Activated CD4-positive, alpha-beta T cell treated with anti-CD3 and anti-CD28 coated beads, Interleukin-2, Interleukin-4, amounts not matched to agents 100 ng/mL and 50 ng/mL, durations not matched to agents 16 hours and 8 hours (primary cell): Measurements from ENCODE around the gene P3H3.
"Not testable (repeated sequence)": the region's sequence is repeated elsewhere in the genome, so short reads cannot be mapped to it uniquely, and the experiment has no call there.

ENCODE experiments used
- DNase-seq: peaks from one replicate; pipeline ENCODE4 v3.0.0-alpha.2; 2020; ENCODE audit warnings: low spot score

The P3H3 gene

GRCh38 chr12:6845395-6845794 lies 17.2 kb downstream of the P3H3 start:
- no peak for DNase-seq

GRCh38 chr12:6846316-6846869 lies 18.2 kb downstream of the P3H3 start:
- no peak for DNase-seq

GRCh38 chr12:6847676-6848075 lies 19.5 kb downstream of the P3H3 start:
- DNase-seq: no peak

DNA sequence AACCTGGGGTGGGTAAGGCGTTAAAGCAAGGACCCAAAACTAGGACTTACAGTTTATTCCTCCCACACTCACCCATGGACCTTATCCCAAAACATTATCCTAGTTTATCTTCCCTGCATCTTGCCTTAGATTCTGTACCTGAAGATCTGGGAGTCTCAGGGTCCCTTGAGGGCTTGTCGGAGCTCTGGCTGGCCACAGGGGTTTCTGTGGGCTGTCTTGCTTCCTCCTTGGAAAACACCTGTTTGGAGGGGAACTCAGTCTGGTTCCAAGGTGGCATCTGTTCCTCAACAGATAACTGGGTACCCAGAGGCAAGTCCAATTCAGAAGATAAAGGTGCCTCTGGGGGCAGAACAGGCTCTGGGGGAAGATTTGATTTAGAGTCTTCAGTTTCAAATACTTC lies 21.2 kb downstream of the P3H3 start:
- DNase-seq: no peak

GRCh38 chr12:6849976-6850560 lies 21.9 kb downstream of the P3H3 start:
- DNase-seq: no peak

GRCh38 chr12:6850796-6851152 lies 22.6 kb downstream of the P3H3 start:
- no peak for DNase-seq

GRCh38 chr12:6851153-6851920 lies 23.1 kb downstream of the P3H3 start, which contains the start of gene CDCA3:
CDCA3 (minus strand) TSS chr12:6851286; CDS start chr12:6850952, 334 bp downstream.
- peak; percentile 98 for DNase-seq

GRCh38 chr12:6851921-6852650 lies 23.9 kb downstream of the P3H3 start, which contains the start of gene USP5:
USP5 (plus strand) TSS chr12:6852150; CDS start chr12:6852180, 30 bp downstream.
- peak; percentile 99 for DNase-seq

DNA sequence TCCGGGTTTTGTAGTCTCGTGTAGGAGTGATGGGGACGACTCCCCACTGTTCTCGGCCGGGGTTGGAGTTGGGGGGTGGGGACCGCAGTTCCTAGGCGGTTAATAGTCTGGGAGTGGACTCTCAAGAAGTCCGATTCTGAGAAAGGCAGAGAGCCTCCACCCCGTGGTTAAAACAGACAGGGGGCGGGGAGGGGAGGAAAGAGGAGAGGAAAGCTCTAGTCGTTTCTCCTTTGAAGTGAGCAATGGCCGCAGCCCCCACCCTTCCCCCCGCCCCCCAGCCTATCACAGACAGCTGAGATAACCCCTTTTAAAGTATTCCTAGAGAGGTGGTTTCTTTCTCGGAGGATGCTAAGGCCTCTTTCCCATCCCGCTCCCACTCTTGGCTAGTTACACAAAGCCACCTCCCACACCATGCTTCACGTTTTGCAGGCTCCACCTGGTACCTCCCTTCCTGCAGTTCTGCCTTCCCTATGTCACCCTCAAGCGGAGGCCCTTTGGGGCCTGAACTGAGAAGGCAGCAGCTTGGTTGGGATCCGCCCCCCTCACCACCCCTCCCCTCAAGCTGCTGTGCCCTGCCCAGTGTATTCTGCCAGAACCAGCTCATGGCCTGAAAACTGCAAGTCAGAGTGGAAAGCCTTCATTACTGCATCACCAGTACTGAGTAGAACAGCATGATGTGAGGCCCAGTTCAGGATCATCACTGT lies 24.6 kb downstream of the P3H3 start:
- DNase-seq: peak; percentile 77

- no peak for DNase-seq
Measured at GRCh38 chr12:6853626-6854025, 25.4 kb downstream of the P3H3 start.

- no peak for DNase-seq
Measured at GRCh38 chr12:6854036-6854435, 25.8 kb downstream of the P3H3 start.

GRCh38 chr12:6855322-6855721 lies 27.1 kb downstream of the P3H3 start:
- no peak for DNase-seq

DNA sequence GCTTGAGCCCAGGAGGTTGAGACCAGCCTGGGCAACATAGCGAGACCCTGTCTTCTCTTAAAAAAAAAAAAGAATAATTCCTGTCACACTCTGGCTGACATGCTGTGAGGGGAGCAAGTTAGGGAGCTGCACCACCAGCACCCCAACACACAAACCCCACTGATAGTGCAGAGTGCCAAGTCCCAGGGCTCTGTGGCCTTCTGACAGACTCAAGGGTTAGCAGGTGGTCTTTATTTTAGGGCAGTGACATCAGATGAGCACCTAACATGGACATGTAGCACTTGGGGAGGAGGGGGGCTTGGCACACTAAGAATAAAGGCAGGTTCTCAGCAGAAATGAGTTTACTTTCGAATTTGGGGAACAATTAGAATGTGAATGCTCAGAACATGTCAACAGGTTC lies 30.6 kb downstream of the P3H3 start:
- DNase-seq: no peak

- no peak for DNase-seq
Measured at GRCh38 chr12:6860116-6860515, 31.9 kb downstream of the P3H3 start.

DNA sequence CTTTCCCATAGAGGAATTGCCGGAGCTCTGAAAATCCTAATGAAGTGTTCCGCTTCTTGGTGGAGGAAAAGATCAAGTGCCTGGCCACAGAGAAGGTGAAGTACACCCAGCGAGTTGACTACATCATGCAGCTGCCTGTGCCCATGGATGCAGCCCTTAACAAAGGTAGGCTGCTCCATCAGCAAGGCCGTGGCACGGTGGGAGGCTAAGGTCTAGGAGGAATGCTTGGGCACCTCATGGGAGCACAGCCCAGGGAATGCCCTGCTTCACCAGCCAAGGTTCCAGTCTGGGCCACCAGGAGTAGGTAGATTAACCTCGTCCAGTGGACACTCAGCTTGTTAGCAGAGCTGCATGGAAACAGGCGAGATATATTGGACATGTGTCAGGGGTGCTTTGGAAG lies 32.7 kb downstream of the P3H3 start:
- no peak for DNase-seq

DNA sequence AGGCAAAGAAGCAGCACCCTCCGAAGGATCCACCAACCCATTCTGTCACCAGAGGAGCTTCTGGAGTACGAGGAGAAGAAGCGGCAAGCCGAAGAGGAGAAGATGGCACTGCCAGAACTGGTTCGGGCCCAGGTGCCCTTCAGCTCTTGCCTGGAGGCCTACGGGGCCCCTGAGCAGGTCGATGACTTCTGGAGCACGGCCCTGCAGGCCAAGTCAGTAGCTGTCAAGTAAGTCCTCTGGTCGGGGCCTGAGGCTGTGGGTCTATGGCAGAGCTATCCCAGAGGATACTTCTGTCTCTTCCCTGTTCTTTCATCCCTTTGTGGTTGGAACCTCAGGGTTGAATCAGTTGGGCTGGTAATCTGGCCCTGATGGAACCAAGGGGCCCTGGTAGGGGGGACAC lies 33.2 kb downstream of the P3H3 start:
- DNase-seq: no peak

DNA sequence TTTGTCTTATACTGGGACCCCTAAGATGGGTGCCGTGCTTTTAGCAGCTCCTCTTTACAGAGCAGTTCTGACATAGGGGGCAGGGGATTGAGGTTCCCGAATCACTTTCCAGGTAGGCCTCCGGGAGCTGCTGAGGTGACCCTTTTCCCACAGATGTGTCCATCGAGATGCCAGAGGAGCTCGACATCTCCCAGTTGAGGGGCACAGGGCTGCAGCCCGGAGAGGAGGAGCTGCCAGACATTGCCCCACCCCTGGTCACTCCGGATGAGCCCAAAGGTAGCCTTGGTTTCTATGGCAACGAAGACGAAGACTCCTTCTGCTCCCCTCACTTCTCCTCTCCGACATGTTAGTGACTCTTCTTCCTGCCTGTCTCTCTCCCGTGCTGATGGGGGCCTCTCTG lies 34.8 kb downstream of the P3H3 start:
- DNase-seq: no peak

GRCh38 chr12:6863586-6864321 lies 35.5 kb downstream of the P3H3 start:
- DNase-seq: no peak

DNA sequence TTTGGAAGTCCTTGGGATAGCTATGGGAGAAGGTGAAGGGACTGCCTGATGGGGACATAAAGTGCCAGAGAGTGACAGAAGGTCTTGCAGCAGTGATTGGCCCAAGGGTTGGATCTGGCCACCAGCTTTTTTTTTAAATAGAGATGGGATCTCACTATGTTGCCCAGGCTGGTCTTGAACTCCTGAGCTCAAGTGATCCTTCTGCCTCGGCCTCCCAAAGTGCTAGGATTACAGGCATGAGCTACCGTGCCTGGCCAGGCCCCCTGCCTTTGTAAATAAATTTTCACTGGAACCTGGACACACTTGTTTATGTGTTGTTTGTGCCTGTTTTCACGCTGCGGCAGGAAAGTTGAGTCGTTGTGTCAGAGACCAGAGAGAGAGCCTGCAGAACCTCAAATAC lies 37.1 kb downstream of the P3H3 start:
- not testable (repeated sequence) for DNase-seq

GRCh38 chr12:6866163-6866919 lies 38.1 kb downstream of the P3H3 start:
- no peak for DNase-seq
